Upper lobe of left lung (tissue), 6 donors: Measurements from ENCODE around the gene KRT33A. TPM values are rescaled to one million over a fixed set of nuclear protein-coding genes. Genes with fewer than 3 reads are reported as not detected.

Source experiments
- ATAC-seq, 2 donors: fragments of 200-7000 bp; cut with Tn5 transposase; one replicate each; pipeline ENCODE4 v1.9.1; 2022; ENCODE audit warnings: mild to moderate bottlenecking in 2 of 2, moderate library complexity in 2 of 2; ENCODE audit not compliant: low FRiP score in 2 of 2
- DNase-seq, 2 donors: peaks; one replicate each; pipeline ENCODE4 v3.0.0-alpha.2; 2019 to 2020
- H3K27ac ChIP-seq, 4 donors: fragments of 200-600 bp; sonication (generic); one replicate each; pipeline ENCODE4 v1.5.1; 2016 to 2019
- H3K27me3 ChIP-seq, 4 donors: fragments of 200-600 bp; sonication (generic); one replicate each; pipeline ENCODE4 v1.5.1; 2017 to 2019
- H3K36me3 ChIP-seq, 4 donors: fragments of 200-600 bp; sonication (generic); one replicate each; pipeline ENCODE4 v1.5.1; 2016 to 2019
- H3K4me1 ChIP-seq, 4 donors: fragments of 200-600 bp; sonication (generic); one replicate each; pipeline ENCODE4 v1.5.1; 2018 to 2019
- H3K4me3 ChIP-seq, 4 donors: fragments of 200-600 bp; sonication (generic); one replicate each; pipeline ENCODE4 v1.5.1; 2017 to 2019; ENCODE audit warnings: mild to moderate bottlenecking in 2 of 4, moderate library complexity in 1 of 4
- H3K9me3 ChIP-seq, 4 donors: fragments of 200-600 bp; sonication (generic); one replicate each; pipeline ENCODE4 v1.5.1; 2018 to 2019
- CTCF ChIP-seq, 6 experiments: fragments of 450-650 bp in 4 of 6; fragments of 200-600 bp in 2 of 6; sonication (generic) in 2 of 6; IDR thresholded peaks; one replicate each; pipeline ENCODE4 v1.5.1; 2016 to 2019; ENCODE audit warnings: antibody characterized with exemption in 6 of 6
- EP300 ChIP-seq, 4 donors: sonication (generic); formaldehyde crosslinking; IDR thresholded peaks; one replicate each; pipeline ENCODE4 v1.5.1; 2017; ENCODE audit warnings: antibody characterized with exemption in 4 of 4, control low read depth in 2 of 4
- POLR2A ChIP-seq, 4 donors: fragments of 450-650 bp; IDR thresholded peaks; one replicate each; pipeline ENCODE4 v1.5.1; 2016 to 2017; ENCODE audit warnings: antibody characterized with exemption in 4 of 4, mild to moderate bottlenecking in 2 of 4
- POLR2AphosphoS5 ChIP-seq, 2 donors: sonication (generic); formaldehyde crosslinking; IDR thresholded peaks; one replicate each; pipeline ENCODE4 v1.5.1; 2017; ENCODE audit warnings: antibody characterized with exemption in 2 of 2
- WGBS, 2 donors: methylation state at CpG; one replicate each; pipeline ENCODE4 v1.1.5; 2017 to 2018; 5-methylcytosine and 5-hydroxymethylcytosine counted together
- total RNA-seq, 6 donors: library from RNA; depleted of rRNA in 4 of 6; stranded (reverse); fragments of >200 nt in 4 of 6; gene quantifications; one replicate each; pipeline versions ENCODE4 v1.1.0 to v1.2.1, GENCODE V29; 2016 to 2021
- donor health status: DM: no; HTN: no; CAD: no; lungs with moderate emphysema.
- donor health status: DM: no; HTN: yes; CAD: no; lungs with severe emphysema.

KRT33A gene
- total RNA-seq, 6 donors from 2014 or later: not detected

GRCh38 chr17:41340934-41341861, 9.4 kb downstream of the KRT33A start:
- no peak for ATAC-seq
- Histone ChIP-seq H3K9me3 (peaks cover 0 to 6% (median 0%) of the 10 kb centered on the region in 4 donors), H3K27me3 (no peaks in the 10 kb centered on the region), H3K4me3 (no peak overlapping the region), H3K36me3 (no peaks in the 10 kb centered on the region), H3K4me1 (peaks cover 7 to 9% (median 8%) of the 10 kb centered on the region in 4 donors), H3K27ac (no peak overlapping the region)
- TF ChIP-seq EP300 (IDR thresholded peaks at IDR 0.05) (no peak), POLR2AphosphoS5 (IDR thresholded peaks at IDR 0.05) (no peak), POLR2A (IDR thresholded peaks at IDR 0.05) (no peak), CTCF (IDR thresholded peaks at IDR 0.05) (no peak)
- 73 to 77% methylated on average over 7 of the region's 7 CpGs for WGBS, 2 donors
- no peak for DNase-seq

- Histone ChIP-seq H3K4me3 (no peak overlapping the region), H3K27ac (no peak overlapping the region), H3K27me3 (no peaks in the 10 kb centered on the region), H3K9me3 (peaks cover 0 to 6% (median 0%) of the 10 kb centered on the region in 4 donors), H3K4me1 (peaks cover 7 to 9% (median 8%) of the 10 kb centered on the region in 4 donors), H3K36me3 (no peaks in the 10 kb centered on the region)
- WGBS, 2 donors: 35 to 62% methylated on average over 3 of the region's 3 CpGs
- DNase-seq (no peak), ATAC-seq (no peak)
- TF ChIP-seq POLR2AphosphoS5 (IDR thresholded peaks at IDR 0.05) (no peak), POLR2A (IDR thresholded peaks at IDR 0.05) (no peak), EP300 (IDR thresholded peaks at IDR 0.05) (no peak), CTCF (IDR thresholded peaks at IDR 0.05) (no peak)
Observed at GRCh38 chr17:41340494-41340893, 10.1 kb downstream of the KRT33A start.

GRCh38 chr17:41339571-41340172, 11.0 kb downstream of the KRT33A start:
- Histone ChIP-seq H3K27me3 (no peaks in the 10 kb centered on the region), H3K4me1 (peaks cover 7 to 9% (median 8%) of the 10 kb centered on the region in 4 donors), H3K36me3 (no peaks in the 10 kb centered on the region), H3K27ac (peak overlapping the region in 1 of 4 donors; percentile 16), H3K9me3 (peaks cover 0 to 6% (median 0%) of the 10 kb centered on the region in 4 donors), H3K4me3 (no peak overlapping the region)
- DNase-seq (no peak), ATAC-seq (no peak)
- TF ChIP-seq POLR2AphosphoS5 (IDR thresholded peaks at IDR 0.05) (no peak), CTCF (IDR thresholded peaks at IDR 0.05) (no peak), POLR2A (IDR thresholded peaks at IDR 0.05) (no peak), EP300 (IDR thresholded peaks at IDR 0.05) (no peak)
- WGBS, 2 donors: 49 to 51% methylated on average over 2 of the region's 2 CpGs

- TF ChIP-seq EP300 (IDR thresholded peaks at IDR 0.05): peak in 1 of 4 donors; percentile 39
- TF ChIP-seq POLR2A (IDR thresholded peaks at IDR 0.05): no peak
- H3K36me3 ChIP-seq: no peaks in the 10 kb centered on the region
- DNase-seq (no peak), ATAC-seq (no peak)
- 14 to 25% methylated on average over 5 of the region's 5 CpGs for WGBS, 2 donors
- peak overlapping the region in 1 of 4 donors; percentile 16 for H3K27ac ChIP-seq
- H3K9me3 ChIP-seq: peaks cover 0 to 6% (median 0%) of the 10 kb centered on the region in 4 donors
- H3K4me3 ChIP-seq: no peak overlapping the region
- H3K4me1 ChIP-seq: peaks cover 7 to 9% (median 8%) of the 10 kb centered on the region in 4 donors
- H3K27me3 ChIP-seq: no peaks in the 10 kb centered on the region
Observed at GRCh38 chr17:41338961-41339485, 11.6 kb downstream of the KRT33A start.

GRCh38 chr17:41335747-41336146, 14.9 kb downstream of the KRT33A start:
- no peak overlapping the region for H3K4me3 ChIP-seq
- peaks cover 7 to 9% (median 8%) of the 10 kb centered on the region in 4 donors for H3K4me1 ChIP-seq
- no peak for DNase-seq
- no peak for ATAC-seq
- 96 to 100% methylated on average over 1 of the region's 1 CpG for WGBS, 2 donors
- H3K36me3 ChIP-seq: no peaks in the 10 kb centered on the region
- H3K9me3 ChIP-seq: no peaks in the 10 kb centered on the region
- TF ChIP-seq CTCF (IDR thresholded peaks at IDR 0.05) (no peak), POLR2AphosphoS5 (IDR thresholded peaks at IDR 0.05) (no peak), EP300 (IDR thresholded peaks at IDR 0.05) (no peak), POLR2A (IDR thresholded peaks at IDR 0.05) (no peak)
- H3K27ac ChIP-seq: no peak overlapping the region
- no peaks in the 10 kb centered on the region for H3K27me3 ChIP-seq
